Transverse colon (tissue), 4 donors: Measurements from ENCODE around the gene PTPRD. TPM values are rescaled to one million over a fixed set of nuclear protein-coding genes. Genes with fewer than 3 reads are reported as not detected.
"Not testable (repeated sequence)": the region's sequence is repeated elsewhere in the genome, so short reads cannot be mapped to it uniquely, and the experiment has no call there.

Experiments used
- DNase-seq: peaks from one replicate; pipeline ENCODE4 v3.0.0-alpha.2; 2019
- H3K27ac ChIP-seq, 4 donors: fragments of 200-600 bp; sonication (generic); 2 replicates each; pipeline ENCODE4 v1.5.1; 2016 to 2018; ENCODE audit warnings: inconsistent platforms in 4 of 4
- H3K27me3 ChIP-seq: fragments of 200-600 bp; sonication (generic); 2 replicates; pipeline ENCODE4 v1.5.1; 2017; ENCODE audit warnings: inconsistent platforms
- H3K36me3 ChIP-seq, 4 donors: fragments of 200-600 bp; sonication (generic); 2 replicates each; pipeline ENCODE4 v1.5.1; 2017 to 2019; ENCODE audit warnings: inconsistent platforms in 4 of 4
- H3K4me1 ChIP-seq, 4 donors: fragments of 200-600 bp; sonication (generic); 2 replicates each; pipeline ENCODE4 v1.5.1; 2017 to 2020; ENCODE audit warnings: inconsistent platforms in 4 of 4
- H3K4me3 ChIP-seq, 4 donors: fragments of 200-600 bp; sonication (generic); 1 replicate in 1 of 4; 2 replicates in 3 of 4; pipeline versions ENCODE4 v1.5.1 to v1.6.1; 2017 to 2019; ENCODE audit warnings: inconsistent platforms in 4 of 4
- H3K9me3 ChIP-seq, 2 donors: fragments of 200-600 bp; sonication (generic); 2 replicates each; pipeline ENCODE4 v1.5.1; 2017 to 2019; ENCODE audit warnings: inconsistent platforms in 2 of 2
- EP300 ChIP-seq: sonication (generic); formaldehyde crosslinking; IDR thresholded peaks from one replicate; pipeline ENCODE4 v1.6.1; 2017; ENCODE audit warnings: antibody characterized with exemption, low read depth
- POLR2A ChIP-seq: fragments of 450-650 bp; IDR thresholded peaks from one replicate; pipeline ENCODE4 v1.6.1; 2016; ENCODE audit warnings: antibody characterized with exemption, mild to moderate bottlenecking, moderate library complexity
- POLR2AphosphoS5 ChIP-seq, 3 donors: sonication (generic); formaldehyde crosslinking; IDR thresholded peaks; one replicate each; pipeline ENCODE4 v1.6.1; 2016; ENCODE audit warnings: antibody characterized with exemption in 3 of 3
- WGBS, 2 donors: methylation state at CpG; one replicate each; pipeline ENCODE4 v1.1.5; 2018; ENCODE audit warnings: low coverage in 1 of 2; 5-methylcytosine and 5-hydroxymethylcytosine counted together
- in situ Hi-C, 4 donors: fragments of 200-750 bp; cut with MboI; loops; one replicate each; pipeline versions ENCODE4 v1.15.0 to v1.15.1; 2017; ENCODE audit warnings: low sequenced_read_pairs in 3 of 4, low pct_ligation_motif_present in 1 of 4, low pct_unique_long_range_greater_than_20kb in 1 of 4
- intact Hi-C: fragments of 100-400 bp; cut with DNase I; formaldehyde crosslinking; loops from one replicate; pipeline ENCODE4 v1.15.1; 2023; ENCODE audit warnings: low total_unique reads
- total RNA-seq, 4 donors: library from RNA; depleted of rRNA; stranded (reverse); fragments of >200 nt; gene quantifications; one replicate each; pipeline ENCODE4 v1.1.0, GENCODE V29; 2016
- TF ChIP-seq, protein P1 (sequence below), 5 experiments: fragments of 200-600 bp in 3 of 5; fragments of 450-650 bp in 2 of 5; sonication (generic) in 3 of 5; IDR thresholded peaks; 1 replicate in 2 of 5; 2 replicates in 3 of 5; pipeline ENCODE4 v1.5.1; 2016 to 2017; ENCODE audit warnings: antibody characterized with exemption in 5 of 5, inconsistent platforms in 3 of 5, mild to moderate bottlenecking in 2 of 5, moderate library complexity in 1 of 5

PTPRD gene
- total RNA-seq, 4 donors from 2014 or later: 43.0 to 115 (median 79.1) TPM

DNA sequence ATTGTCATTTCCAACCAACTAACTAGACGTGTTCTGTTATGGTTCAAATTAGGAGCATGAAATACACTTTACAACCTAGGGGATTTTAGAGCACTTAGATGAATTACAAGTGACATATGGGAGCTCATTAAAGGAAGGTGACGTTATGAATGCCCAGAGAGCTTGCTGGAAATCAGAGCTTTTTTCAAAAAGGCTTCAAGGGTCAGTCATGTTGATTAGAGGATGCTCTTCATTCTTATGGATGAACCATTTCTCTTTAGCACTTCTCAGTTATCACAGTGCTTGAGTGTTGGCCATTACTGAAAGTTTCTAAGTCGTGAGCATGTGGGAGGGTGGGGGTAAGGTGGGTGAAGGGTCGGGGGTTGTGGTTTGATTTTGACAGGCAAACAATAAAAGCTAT, 1567.7 kb downstream of the PTPRD start:
- Histone ChIP-seq H3K4me1 (no peaks in the 10 kb centered on the region), H3K27me3 (no peaks in the 10 kb centered on the region), H3K9me3 (no peaks in the 10 kb centered on the region), H3K27ac (no peak overlapping the region), H3K36me3 (no peaks in the 10 kb centered on the region), H3K4me3 (no peak overlapping the region)
- WGBS, 2 donors: 49 to 51% methylated on average over 3 to 4 of the region's 4 CpGs
- DNase-seq: no peak
- TF ChIP-seq POLR2A (no peak), POLR2AphosphoS5 (IDR thresholded peaks at IDR 0.05) (no peak), EP300 (no peak)
- TF ChIP-seq, protein P1, sequence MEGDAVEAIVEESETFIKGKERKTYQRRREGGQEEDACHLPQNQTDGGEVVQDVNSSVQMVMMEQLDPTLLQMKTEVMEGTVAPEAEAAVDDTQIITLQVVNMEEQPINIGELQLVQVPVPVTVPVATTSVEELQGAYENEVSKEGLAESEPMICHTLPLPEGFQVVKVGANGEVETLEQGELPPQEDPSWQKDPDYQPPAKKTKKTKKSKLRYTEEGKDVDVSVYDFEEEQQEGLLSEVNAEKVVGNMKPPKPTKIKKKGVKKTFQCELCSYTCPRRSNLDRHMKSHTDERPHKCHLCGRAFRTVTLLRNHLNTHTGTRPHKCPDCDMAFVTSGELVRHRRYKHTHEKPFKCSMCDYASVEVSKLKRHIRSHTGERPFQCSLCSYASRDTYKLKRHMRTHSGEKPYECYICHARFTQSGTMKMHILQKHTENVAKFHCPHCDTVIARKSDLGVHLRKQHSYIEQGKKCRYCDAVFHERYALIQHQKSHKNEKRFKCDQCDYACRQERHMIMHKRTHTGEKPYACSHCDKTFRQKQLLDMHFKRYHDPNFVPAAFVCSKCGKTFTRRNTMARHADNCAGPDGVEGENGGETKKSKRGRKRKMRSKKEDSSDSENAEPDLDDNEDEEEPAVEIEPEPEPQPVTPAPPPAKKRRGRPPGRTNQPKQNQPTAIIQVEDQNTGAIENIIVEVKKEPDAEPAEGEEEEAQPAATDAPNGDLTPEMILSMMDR (IDR thresholded peaks at IDR 0.05): no peak
- in situ Hi-C loops: no loop called here
- intact Hi-C loops: no loop called here

DNA sequence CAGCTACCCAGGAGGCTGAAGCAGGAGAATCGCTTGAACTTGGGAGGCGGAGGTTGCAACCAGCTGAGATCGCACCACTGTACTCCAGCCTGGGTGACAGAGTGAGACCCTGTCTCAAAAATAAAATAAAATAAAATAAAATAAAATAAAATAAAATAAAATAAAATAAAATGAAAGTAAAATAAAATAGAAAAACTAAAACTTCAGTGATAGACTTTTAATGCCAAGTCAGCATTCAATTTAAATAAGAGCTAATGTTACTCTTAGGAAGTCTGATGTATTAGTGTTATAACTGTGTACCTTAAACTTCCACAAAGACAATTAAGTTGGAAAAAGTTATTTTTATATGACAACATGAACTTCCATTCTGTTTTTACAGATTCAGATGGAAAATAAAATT, 1569.0 kb downstream of the PTPRD start:
- DNase-seq, intact Hi-C loops, H3K27ac ChIP-seq, in situ Hi-C loops, H3K4me3 ChIP-seq, H3K36me3 ChIP-seq, H3K4me1 ChIP-seq, H3K27me3 ChIP-seq, H3K9me3 ChIP-seq: not testable (repeated sequence)
- WGBS, 2 donors: 90 to 99% methylated on average over 2 to 3 of the region's 3 CpGs

DNA sequence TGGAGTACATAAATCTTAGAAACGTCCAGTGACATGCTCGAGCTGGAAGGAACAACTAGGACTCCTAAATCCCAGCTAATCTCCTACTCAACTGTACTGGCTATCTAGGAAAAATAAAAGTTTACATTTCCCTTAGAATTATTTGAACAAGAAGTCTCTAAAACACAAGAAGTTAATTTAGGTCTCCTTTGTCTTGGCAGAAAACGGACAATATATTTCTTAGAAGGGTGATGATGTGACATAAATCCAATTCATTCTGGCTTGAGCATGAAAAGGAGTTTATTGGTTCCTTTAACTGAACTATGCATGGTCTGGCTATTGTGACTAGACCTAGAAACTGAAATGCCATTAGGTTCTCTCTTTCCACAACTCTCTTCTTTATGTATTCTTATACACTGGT, 1571.0 kb downstream of the PTPRD start:
- intact Hi-C loops: no loop called here
- TF ChIP-seq POLR2A: no peak
- no peak for TF ChIP-seq EP300
- no peak for TF ChIP-seq POLR2AphosphoS5 (IDR thresholded peaks at IDR 0.05)
- TF ChIP-seq, protein P1 (IDR thresholded peaks at IDR 0.05): no peak
- Histone ChIP-seq H3K4me3 (no peak overlapping the region), H3K36me3 (no peaks in the 10 kb centered on the region), H3K9me3 (no peaks in the 10 kb centered on the region), H3K4me1 (no peaks in the 10 kb centered on the region), H3K27ac (no peak overlapping the region), H3K27me3 (no peaks in the 10 kb centered on the region)
- in situ Hi-C loops: no loop called here
- WGBS, 2 donors: 57 to 67% methylated on average over 3 of the region's 3 CpGs
- no peak for DNase-seq

DNA sequence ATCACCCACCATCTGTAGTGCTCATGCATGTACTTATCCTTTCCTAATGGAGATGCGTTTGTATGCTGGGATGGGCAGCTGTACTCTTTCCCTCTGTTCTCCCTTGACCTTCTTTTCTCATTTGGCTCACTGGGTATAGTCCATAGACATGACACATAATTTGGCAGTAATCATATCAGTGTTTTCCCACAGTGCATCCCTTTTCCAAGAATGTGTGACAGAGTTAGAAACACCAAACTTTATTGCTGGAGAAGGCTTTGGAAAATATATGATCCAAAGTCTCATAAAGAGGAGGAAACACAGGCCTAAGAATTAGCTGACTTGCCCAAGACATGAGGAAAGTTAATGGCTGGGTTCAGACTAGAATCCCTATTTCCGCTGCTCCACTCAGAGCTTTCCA, 1579.8 kb downstream of the PTPRD start:
- Histone ChIP-seq H3K4me1 (no peaks in the 10 kb centered on the region), H3K4me3 (no peak overlapping the region), H3K27me3 (no peaks in the 10 kb centered on the region), H3K9me3 (no peaks in the 10 kb centered on the region), H3K36me3 (no peaks in the 10 kb centered on the region), H3K27ac (no peak overlapping the region)
- no peak for DNase-seq
- TF ChIP-seq, protein P1 (IDR thresholded peaks at IDR 0.05): no peak
- no peak for TF ChIP-seq POLR2A
- no peak for TF ChIP-seq EP300
- TF ChIP-seq POLR2AphosphoS5 (IDR thresholded peaks at IDR 0.05): no peak
- in situ Hi-C loops (no loop called here), intact Hi-C loops (no loop called here)
- WGBS, 2 donors: 79 to 89% methylated on average over 2 of the region's 2 CpGs

DNA sequence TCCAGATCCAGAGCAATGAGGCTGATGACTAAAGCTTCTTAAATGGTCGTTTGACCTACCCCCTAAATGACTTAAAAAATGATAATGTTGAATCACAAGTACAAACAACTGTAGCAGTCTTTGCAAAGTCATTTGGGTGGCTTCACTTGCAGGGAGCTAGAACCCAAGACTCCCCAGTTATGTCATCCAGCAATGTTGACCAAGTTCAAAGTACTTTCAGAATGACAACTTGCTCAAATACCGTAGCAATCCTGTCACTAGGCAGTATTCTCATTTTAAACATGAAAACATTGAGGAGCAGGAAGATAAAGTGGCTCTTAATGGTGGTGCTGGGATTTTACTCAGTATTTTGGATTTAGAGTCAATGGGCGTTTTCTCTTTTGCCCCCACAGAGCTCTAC, 1596.2 kb downstream of the PTPRD start:
- H3K36me3 ChIP-seq: no peaks in the 10 kb centered on the region
- in situ Hi-C loops: no loop called here
- no peaks in the 10 kb centered on the region for H3K4me1 ChIP-seq
- H3K4me3 ChIP-seq: no peak overlapping the region
- TF ChIP-seq, protein P1 (IDR thresholded peaks at IDR 0.05): no peak
- no peak for TF ChIP-seq POLR2AphosphoS5 (IDR thresholded peaks at IDR 0.05)
- no peak for TF ChIP-seq EP300
- TF ChIP-seq POLR2A: no peak
- intact Hi-C loops: no loop called here
- DNase-seq: no peak
- no peak overlapping the region for H3K27ac ChIP-seq
- H3K9me3 ChIP-seq: no peaks in the 10 kb centered on the region
- H3K27me3 ChIP-seq: no peaks in the 10 kb centered on the region
- WGBS, 2 donors: 53% methylated on average over 3 of the region's 3 CpGs
